ENCODE data around the gene TRMT112.

TRMT112 gene

GRCh38 chr11:64361659-64362058 is 44.3 kb upstream of the TRMT112 start:
- H3K4me1 ChIP-seq (ENCODE audit: control insufficient read depth in 1 of 2, insufficient read depth in 1 of 2, low read depth in 1 of 2, low read length in 1 of 2): peaks cover 27 to 38% of the 10 kb centered on the region in 2 experiments
- H3K4me3 ChIP-seq (ENCODE audit: low read depth in 1 of 2, low read length in 1 of 2): no peak overlapping the region
- no peaks in the 10 kb centered on the region for H3K9me3 ChIP-seq
- no peak for TF ChIP-seq CTCF (IDR thresholded peaks at IDR 0.05)
- H3K27me3 ChIP-seq: no peaks in the 10 kb centered on the region
- H3K27ac ChIP-seq: no peak overlapping the region
- H3K36me3 ChIP-seq: peaks cover 71% of the 10 kb centered on the region

DNA sequence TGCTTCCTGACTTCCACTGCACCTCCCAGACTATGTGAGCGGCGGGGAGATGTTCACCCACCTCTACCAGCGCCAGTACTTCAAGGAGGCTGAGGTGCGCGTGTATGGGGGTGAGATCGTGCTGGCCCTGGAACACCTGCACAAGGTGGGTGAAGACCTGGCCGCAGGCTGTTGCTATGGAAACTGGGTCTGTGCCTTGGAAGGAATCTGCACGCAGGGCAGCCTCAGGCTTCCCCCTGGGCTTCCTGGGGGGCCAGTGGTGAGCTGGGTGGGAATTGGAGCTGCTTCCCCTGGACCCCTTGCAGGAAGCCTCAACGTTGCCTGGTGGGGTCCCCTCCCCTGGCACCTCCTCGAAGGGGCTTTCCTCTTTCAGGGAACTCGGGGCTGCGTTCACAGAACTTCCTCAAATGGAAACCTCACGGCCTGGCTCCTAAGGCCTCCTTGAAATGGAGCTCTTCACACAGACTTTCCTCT is 43.1 kb upstream of the TRMT112 start:
- H3K36me3 ChIP-seq: peaks cover 71% of the 10 kb centered on the region
- H3K9me3 ChIP-seq: no peaks in the 10 kb centered on the region
- no peak for TF ChIP-seq CTCF (IDR thresholded peaks at IDR 0.05)
- peaks cover 27 to 38% of the 10 kb centered on the region in 2 experiments for H3K4me1 ChIP-seq (ENCODE audit: control insufficient read depth in 1 of 2, insufficient read depth in 1 of 2, low read depth in 1 of 2, low read length in 1 of 2)
- H3K4me3 ChIP-seq (ENCODE audit: low read depth in 1 of 2, low read length in 1 of 2): peak overlapping the region; percentile 74
- H3K27me3 ChIP-seq: no peaks in the 10 kb centered on the region
- H3K27ac ChIP-seq: peak overlapping the region; percentile 68

GRCh38 chr11:64359712-64360445 is 42.5 kb upstream of the TRMT112 start:
- Histone ChIP-seq H3K36me3 (peaks cover 71% of the 10 kb centered on the region), H3K9me3 (no peaks in the 10 kb centered on the region), H3K4me3 (ENCODE audit: low read depth in 1 of 2, low read length in 1 of 2) (peak overlapping the region; percentile 74), H3K27ac (peak overlapping the region; percentile 68), H3K4me1 (ENCODE audit: control insufficient read depth in 1 of 2, insufficient read depth in 1 of 2, low read depth in 1 of 2, low read length in 1 of 2) (peaks cover 27 to 38% of the 10 kb centered on the region in 2 experiments), H3K27me3 (no peaks in the 10 kb centered on the region)
- peak; percentile 28 for TF ChIP-seq CTCF (IDR thresholded peaks at IDR 0.05)

DNA sequence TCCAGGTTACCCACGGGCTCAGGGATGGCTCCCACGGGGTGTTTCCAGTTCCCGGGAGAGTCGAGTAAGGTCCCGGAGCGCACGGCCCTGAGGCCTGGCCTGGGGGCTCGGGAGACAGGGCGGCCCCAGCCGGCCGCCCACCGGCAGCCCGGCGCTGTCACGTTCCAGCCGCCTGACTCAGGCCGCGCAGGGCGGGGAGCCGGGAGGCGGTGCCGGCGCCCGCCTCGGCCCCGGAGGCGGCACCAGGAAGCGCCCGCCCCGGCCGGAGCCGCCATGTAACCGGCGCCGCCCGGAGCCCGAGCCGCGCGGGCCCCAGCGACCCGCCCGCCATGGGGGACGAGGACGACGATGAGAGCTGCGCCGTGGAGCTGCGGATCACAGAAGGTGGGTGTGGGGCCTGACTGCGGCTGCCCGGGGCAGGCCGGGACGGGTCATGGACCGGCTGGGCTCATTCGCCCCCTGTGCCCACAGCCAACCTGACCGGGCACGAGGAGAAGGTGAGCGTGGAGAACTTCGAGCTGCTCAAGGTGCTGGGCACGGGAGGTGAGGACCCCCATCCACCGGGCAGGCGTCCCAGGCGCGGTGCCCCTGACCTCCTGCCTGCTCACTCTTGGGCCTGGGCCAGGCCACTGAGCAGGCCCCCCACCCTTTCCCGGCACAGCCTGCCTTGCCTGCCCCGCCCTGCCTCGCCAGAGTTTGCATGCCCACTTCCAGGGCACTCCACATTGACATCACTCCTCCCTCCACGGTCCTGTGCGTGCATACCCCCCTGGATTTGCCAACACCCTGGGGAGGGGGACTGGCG is 41.8 kb upstream of the TRMT112 start, which contains the start of gene RPS6KA4:
Gene RPS6KA4 (plus strand): TSS at position 256 of the 805 bp plus-strand sequence. CDS start 74 bp downstream, at position 330.
- peak; percentile 9 for TF ChIP-seq CTCF (IDR thresholded peaks at IDR 0.05)
- Histone ChIP-seq H3K36me3 (peaks cover 75% of the 10 kb centered on the region), H3K4me1 (ENCODE audit: control insufficient read depth in 1 of 2, insufficient read depth in 1 of 2, low read depth in 1 of 2, low read length in 1 of 2) (peaks cover 30 to 38% of the 10 kb centered on the region in 2 experiments), H3K27me3 (no peaks in the 10 kb centered on the region), H3K9me3 (no peaks in the 10 kb centered on the region), H3K4me3 (ENCODE audit: low read depth in 1 of 2, low read length in 1 of 2) (peak within 1 kb of the TSS; percentile 74), H3K27ac (peak within 1 kb of the TSS; percentile 68)

DNA sequence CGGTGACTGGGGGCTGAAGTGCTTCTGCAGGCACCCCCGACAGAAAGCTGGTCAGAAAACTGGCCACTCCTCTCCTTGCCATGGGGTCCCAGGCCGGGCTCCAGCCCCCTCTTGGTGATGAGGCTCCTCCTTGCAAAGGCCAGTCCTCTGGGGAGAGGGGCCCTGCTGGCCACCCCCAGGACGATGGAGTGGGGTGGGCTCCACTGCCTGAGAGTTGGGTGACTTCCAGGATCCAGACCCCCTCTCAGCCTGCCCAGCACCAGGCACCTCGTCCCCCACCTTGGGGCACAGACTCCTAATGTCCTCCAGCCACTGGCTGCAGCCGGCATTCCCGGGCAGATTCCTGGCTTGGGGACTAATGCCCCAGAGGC is 41.2 kb upstream of the TRMT112 start:
- TF ChIP-seq CTCF (IDR thresholded peaks at IDR 0.05): no peak
- Histone ChIP-seq H3K9me3 (no peaks in the 10 kb centered on the region), H3K4me3 (ENCODE audit: low read depth in 1 of 2, low read length in 1 of 2) (peak overlapping the region; percentile 74), H3K4me1 (ENCODE audit: control insufficient read depth in 1 of 2, insufficient read depth in 1 of 2, low read depth in 1 of 2, low read length in 1 of 2) (peaks cover 30 to 38% of the 10 kb centered on the region in 2 experiments), H3K27me3 (no peaks in the 10 kb centered on the region), H3K36me3 (peaks cover 75% of the 10 kb centered on the region), H3K27ac (peak overlapping the region; percentile 68)

Data from neutrophil (primary cell).